ENCODE data around the gene HS3ST3A1.

GRCh38 chr17:13590441-13590840, 11.3 kb downstream of the HS3ST3A1 start:
- TF ChIP-seq CTCF (IDR thresholded peaks at IDR 0.05; ENCODE audit: low read length) (no peak), EZH2 (IDR thresholded peaks at IDR 0.05; ENCODE audit: borderline replicate concordance, low read length) (no peak)
